ENCODE measurements around the gene ACSM2B. TPM values are rescaled to one million over a fixed set of nuclear protein-coding genes. Genes with fewer than 3 reads are reported as not detected.

The ACSM2B gene
- total and polyA plus RNA-seq, 10 of the 15 experiments (the other 5 are each of a cell fraction or from before 2014, with no cell fraction given), result not detected

DNA sequence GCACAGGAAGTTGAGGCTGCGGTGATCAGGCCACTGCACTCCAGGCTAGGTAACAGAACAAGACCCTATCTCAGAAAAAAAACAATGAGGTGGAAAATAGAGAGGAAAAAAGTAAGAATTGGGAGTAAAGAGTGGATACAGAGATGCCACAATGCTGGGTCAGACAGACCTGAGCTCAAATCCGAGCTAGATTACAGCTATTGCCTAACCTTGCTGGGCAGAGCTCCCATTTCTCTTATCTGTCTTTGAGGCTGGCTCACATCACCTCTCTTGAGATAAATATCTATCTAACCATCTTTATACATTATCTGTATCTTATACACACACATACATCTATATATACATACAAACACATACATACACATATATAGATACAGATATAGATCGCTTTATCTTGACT is 59.0 kb downstream of the ACSM2B start:
- POLR2A ChIA-PET, result no interaction called here
- H2AFZ ChIP-seq (ENCODE audit: control insufficient read depth, low read depth, low read length), result no peak overlapping the region
- RAD21 ChIA-PET (ENCODE audit: unreplicated experiment), result no interaction called here
- CTCF ChIA-PET, result no interaction called here
- no peak overlapping the region for H3K27ac ChIP-seq (ENCODE audit: control insufficient read depth, insufficient read depth)
- H3K9me3 ChIP-seq (replicated peaks; ENCODE audit: control insufficient read depth, insufficient read depth, low read length), result no peaks in the 10 kb centered on the region
- FAIRE-seq, result no peak
- H3K4me2 ChIP-seq (ENCODE audit: control insufficient read depth, insufficient read depth), result no peak overlapping the region
- SMC1A ChIA-PET (ENCODE audit: uncharacterized antibody, unreplicated experiment), result no interaction called here
- in situ Hi-C loops (cut with MboI) (no loop called here), intact Hi-C loops (cut with micrococcal nuclease; ENCODE audit: unreplicated experiment) (no loop called here)
- WGBS (ENCODE audit: insufficient coverage, insufficient replicate concordance, low lambda C conversion rate, missing lambda C conversion rate), result 0% methylated on average over 3 of the region's 3 CpGs
- no peaks in the 10 kb centered on the region for H3K36me3 ChIP-seq (ENCODE audit: control insufficient read depth in 2 of 2, insufficient read depth in 2 of 2, low read length in 1 of 2)
- BruUV-seq (replicated peaks), result no TSS peak
- H4K20me1 ChIP-seq (ENCODE audit: control insufficient read depth, insufficient read depth), result no peaks in the 10 kb centered on the region
- H3K9ac ChIP-seq (ENCODE audit: control insufficient read depth, insufficient read depth, low read length), result no peak overlapping the region
- TF ChIP-seq ZNF207 (IDR thresholded peaks at IDR 0.05; ENCODE audit: borderline replicate concordance) (no peak), BHLHE40 (IDR thresholded peaks at IDR 0.05; ENCODE audit: borderline replicate concordance in 1 of 2, low read depth in 2 of 2, low read length in 1 of 2) (no peak), ZNF217 (IDR thresholded peaks at IDR 0.05) (no peak), IKZF2 (IDR thresholded peaks at IDR 0.05) (no peak), CBFB (IDR thresholded peaks at IDR 0.05; ENCODE audit: low read depth) (no peak), RUNX3 (IDR thresholded peaks at IDR 0.05; ENCODE audit: low read length) (no peak), SUZ12 (IDR thresholded peaks at IDR 0.05; ENCODE audit: unreplicated experiment) (no peak)
- TF ChIP-seq, protein P1, sequence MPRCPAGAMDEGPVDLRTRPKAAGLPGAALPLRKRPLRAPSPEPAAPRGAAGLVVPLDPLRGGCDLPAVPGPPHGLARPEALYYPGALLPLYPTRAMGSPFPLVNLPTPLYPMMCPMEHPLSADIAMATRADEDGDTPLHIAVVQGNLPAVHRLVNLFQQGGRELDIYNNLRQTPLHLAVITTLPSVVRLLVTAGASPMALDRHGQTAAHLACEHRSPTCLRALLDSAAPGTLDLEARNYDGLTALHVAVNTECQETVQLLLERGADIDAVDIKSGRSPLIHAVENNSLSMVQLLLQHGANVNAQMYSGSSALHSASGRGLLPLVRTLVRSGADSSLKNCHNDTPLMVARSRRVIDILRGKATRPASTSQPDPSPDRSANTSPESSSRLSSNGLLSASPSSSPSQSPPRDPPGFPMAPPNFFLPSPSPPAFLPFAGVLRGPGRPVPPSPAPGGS (IDR thresholded peaks at IDR 0.05; ENCODE audit: borderline replicate concordance, insufficient read depth, low read depth, low read length, poor library complexity, severe bottlenecking), result no peak
- TF ChIP-seq, protein P2, sequence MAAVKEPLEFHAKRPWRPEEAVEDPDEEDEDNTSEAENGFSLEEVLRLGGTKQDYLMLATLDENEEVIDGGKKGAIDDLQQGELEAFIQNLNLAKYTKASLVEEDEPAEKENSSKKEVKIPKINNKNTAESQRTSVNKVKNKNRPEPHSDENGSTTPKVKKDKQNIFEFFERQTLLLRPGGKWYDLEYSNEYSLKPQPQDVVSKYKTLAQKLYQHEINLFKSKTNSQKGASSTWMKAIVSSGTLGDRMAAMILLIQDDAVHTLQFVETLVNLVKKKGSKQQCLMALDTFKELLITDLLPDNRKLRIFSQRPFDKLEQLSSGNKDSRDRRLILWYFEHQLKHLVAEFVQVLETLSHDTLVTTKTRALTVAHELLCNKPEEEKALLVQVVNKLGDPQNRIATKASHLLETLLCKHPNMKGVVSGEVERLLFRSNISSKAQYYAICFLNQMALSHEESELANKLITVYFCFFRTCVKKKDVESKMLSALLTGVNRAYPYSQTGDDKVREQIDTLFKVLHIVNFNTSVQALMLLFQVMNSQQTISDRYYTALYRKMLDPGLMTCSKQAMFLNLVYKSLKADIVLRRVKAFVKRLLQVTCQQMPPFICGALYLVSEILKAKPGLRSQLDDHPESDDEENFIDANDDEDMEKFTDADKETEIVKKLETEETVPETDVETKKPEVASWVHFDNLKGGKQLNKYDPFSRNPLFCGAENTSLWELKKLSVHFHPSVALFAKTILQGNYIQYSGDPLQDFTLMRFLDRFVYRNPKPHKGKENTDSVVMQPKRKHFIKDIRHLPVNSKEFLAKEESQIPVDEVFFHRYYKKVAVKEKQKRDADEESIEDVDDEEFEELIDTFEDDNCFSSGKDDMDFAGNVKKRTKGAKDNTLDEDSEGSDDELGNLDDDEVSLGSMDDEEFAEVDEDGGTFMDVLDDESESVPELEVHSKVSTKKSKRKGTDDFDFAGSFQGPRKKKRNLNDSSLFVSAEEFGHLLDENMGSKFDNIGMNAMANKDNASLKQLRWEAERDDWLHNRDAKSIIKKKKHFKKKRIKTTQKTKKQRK (IDR thresholded peaks at IDR 0.05; ENCODE audit: low read depth, low read length), result no peak
- no peaks in the 10 kb centered on the region; a peak in 1 of 4 replicates for H3K27me3 ChIP-seq (replicated peaks in 1 of 2; ENCODE audit: control insufficient read depth in 2 of 2, insufficient read depth in 2 of 2, low read length in 1 of 2)
- H3K79me2 ChIP-seq (ENCODE audit: control insufficient read depth, insufficient read depth, low read length), result no peaks in the 10 kb centered on the region
- no peak for ATAC-seq
- no peaks in the 10 kb centered on the region for H3K4me1 ChIP-seq (ENCODE audit: control insufficient read depth, insufficient read depth, low read length)
- DNase-seq (ENCODE audit: low read depth, low spot score), result no peak
- H3K4me3 ChIP-seq, result no peak overlapping the region

Measured in GM12878 (cell line).